HCT116 (cell line): ENCODE measurements around the gene CHCHD3.

Experiments
- CEBPB ChIP-seq: IDR thresholded peaks from 2 replicates; pipeline ENCODE4 v1.6.1; 2012; ENCODE audit warnings: low read depth
- CTCF ChIP-seq, 3 experiments: fragments of 200-600 bp in 1 of 3; sonication (generic) in 1 of 3; IDR thresholded peaks in 2 of 3; conservative IDR thresholded peaks in 1 of 3; 2 replicates each; pipeline ENCODE4 v1.5.1; 2012 to 2017; ENCODE audit warnings: low read depth in 2 of 3, low read length in 2 of 3, antibody characterized with exemption in 1 of 3, borderline replicate concordance in 1 of 3, control low read depth in 1 of 3, mild to moderate bottlenecking in 1 of 3, mixed read lengths in 1 of 3, mixed run types in 1 of 3, moderate library complexity in 1 of 3; ENCODE audit not compliant: insufficient read depth in 1 of 3
- EZH2 ChIP-seq: fragments of 200-600 bp; sonication (generic); IDR thresholded peaks from 2 replicates; pipeline ENCODE4 v1.6.1; 2017; ENCODE audit warnings: antibody characterized with exemption, mixed run types
- EZH2phosphoT487 ChIP-seq: fragments of 200-600 bp; IDR thresholded peaks from 2 replicates; pipeline ENCODE4 v1.6.1; 2018; ENCODE audit warnings: antibody characterized with exemption, borderline replicate concordance
- FOSL1 ChIP-seq: IDR thresholded peaks from 2 replicates; pipeline ENCODE4 v1.6.1; 2012; ENCODE audit warnings: low read depth
- POLR2A ChIP-seq: IDR thresholded peaks from 2 replicates; pipeline ENCODE4 v1.7.0; 2011; ENCODE audit warnings: borderline replicate concordance; ENCODE audit not compliant: insufficient read depth, insufficient read length; ENCODE audit errors: extremely low read depth
- POLR2AphosphoS5 ChIP-seq: IDR thresholded peaks from 2 replicates; pipeline ENCODE4 v1.6.1; 2011; ENCODE audit warnings: mild to moderate bottlenecking, low read depth, low read length, moderate library complexity
- RAD21 ChIP-seq: IDR thresholded peaks from 2 replicates; pipeline ENCODE4 v1.6.1; 2012; ENCODE audit warnings: low read depth, mild to moderate bottlenecking
- REST ChIP-seq: IDR thresholded peaks from 2 replicates; pipeline ENCODE4 v1.6.1; 2012; ENCODE audit warnings: low read depth
- SP1 ChIP-seq: IDR thresholded peaks from 2 replicates; pipeline ENCODE4 v1.6.1; 2012; ENCODE audit warnings: low read depth
- TCF7L2 ChIP-seq: IDR thresholded peaks from 2 replicates; pipeline ENCODE4 v1.7.0; 2011; ENCODE audit warnings: borderline replicate concordance, inconsistent platforms; ENCODE audit not compliant: insufficient read depth, insufficient read length; ENCODE audit errors: extremely low read depth
- YY1 ChIP-seq: IDR thresholded peaks from 2 replicates; pipeline ENCODE4 v1.6.1; 2011; ENCODE audit warnings: low read length, low read depth, moderate library complexity, mild to moderate bottlenecking; ENCODE audit not compliant: insufficient replicate concordance; ENCODE audit errors: extremely low read depth
- ZBTB33 ChIP-seq: IDR thresholded peaks from 2 replicates; pipeline ENCODE4 v1.6.1; 2011; ENCODE audit warnings: mild to moderate bottlenecking, low read length, moderate library complexity; ENCODE audit not compliant: insufficient replicate concordance; ENCODE audit errors: extremely low read depth
- ZNF274 ChIP-seq: fragments of 200-500 bp; sonication (Bioruptor generic); IDR thresholded peaks from 2 replicates; pipeline ENCODE4 v1.6.1; 2014; ENCODE audit warnings: mild to moderate bottlenecking, low read depth, low read length, inconsistent platforms

GRCh38 chr7:133036289-133036688 is 45.6 kb downstream of the CHCHD3 start:
- TF ChIP-seq CTCF (IDR thresholded peaks at IDR 0.05 in 2 of 3, conservative IDR thresholded peaks at IDR 0.05 in 1 of 3; ENCODE audit: borderline replicate concordance in 1 of 3, insufficient read depth in 1 of 3, low read depth in 2 of 3, low read length in 2 of 3): no peak
- TF ChIP-seq POLR2A: no peak
- TF ChIP-seq EZH2: no peak
- no peak for TF ChIP-seq ZNF274
- TF ChIP-seq EZH2phosphoT487: no peak
- no peak for TF ChIP-seq TCF7L2
- TF ChIP-seq CEBPB: no peak
- no peak for TF ChIP-seq FOSL1
- no peak for TF ChIP-seq SP1
- no peak for TF ChIP-seq POLR2AphosphoS5
- no peak for TF ChIP-seq RAD21
- TF ChIP-seq REST: no peak
- no peak for TF ChIP-seq YY1
- no peak for TF ChIP-seq ZBTB33
